ENCODE data around the gene IQSEC1.
A peak's percentile ranks its signal among the peaks of the same experiment; 100 is the strongest.
"Not testable (repeated sequence)": the region's sequence is repeated elsewhere in the genome, so short reads cannot be mapped to it uniquely, and the experiment has no call there.

The IQSEC1 gene

DNA sequence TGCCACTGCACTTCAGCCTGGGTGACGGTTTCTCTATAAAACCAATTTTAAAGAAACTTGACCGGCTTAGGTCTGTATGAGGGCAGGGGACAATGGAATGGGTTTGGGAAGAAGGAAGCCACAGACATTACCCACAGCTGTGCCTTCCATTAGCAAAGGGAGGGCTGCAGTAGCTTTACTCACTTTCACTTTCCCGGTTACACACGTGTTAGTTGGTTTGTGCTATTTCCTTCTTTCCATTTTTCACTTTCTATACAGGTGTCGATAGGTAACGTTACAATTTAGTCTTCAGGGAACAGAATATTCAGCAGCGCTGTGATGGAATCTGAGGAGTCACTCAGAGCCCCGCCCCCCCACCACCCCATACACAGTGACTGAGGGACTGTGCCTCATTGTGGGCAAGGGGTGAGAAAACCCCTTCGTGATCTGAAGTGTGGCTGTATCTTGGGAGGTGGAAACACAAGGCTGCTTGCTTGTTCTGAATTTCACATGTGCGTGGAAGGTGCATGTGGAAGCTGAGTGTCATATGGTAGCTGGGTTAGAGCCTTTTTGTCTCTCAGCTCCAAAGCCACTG is 187.0 kb downstream of the IQSEC1 start:
- peak; percentile 16 for DNase-seq

DNA sequence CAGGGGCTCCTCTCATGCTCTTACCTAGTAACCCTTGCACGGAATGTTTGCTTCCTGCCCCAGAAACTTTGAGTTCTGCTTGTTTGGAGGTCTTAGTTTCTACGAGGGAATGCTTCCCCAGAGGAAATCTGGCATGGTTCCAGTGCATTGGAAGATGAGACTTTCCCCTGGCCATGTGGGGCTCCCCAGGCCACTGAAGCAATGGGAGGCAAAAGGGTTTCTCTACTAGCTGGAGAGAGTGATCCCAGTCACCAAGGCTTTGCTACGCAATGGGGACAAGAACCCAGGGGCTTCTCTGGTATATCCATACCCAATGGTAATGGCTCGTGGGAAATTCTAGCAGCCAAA is 187.7 kb downstream of the IQSEC1 start:
- DNase-seq, result no peak

DNA sequence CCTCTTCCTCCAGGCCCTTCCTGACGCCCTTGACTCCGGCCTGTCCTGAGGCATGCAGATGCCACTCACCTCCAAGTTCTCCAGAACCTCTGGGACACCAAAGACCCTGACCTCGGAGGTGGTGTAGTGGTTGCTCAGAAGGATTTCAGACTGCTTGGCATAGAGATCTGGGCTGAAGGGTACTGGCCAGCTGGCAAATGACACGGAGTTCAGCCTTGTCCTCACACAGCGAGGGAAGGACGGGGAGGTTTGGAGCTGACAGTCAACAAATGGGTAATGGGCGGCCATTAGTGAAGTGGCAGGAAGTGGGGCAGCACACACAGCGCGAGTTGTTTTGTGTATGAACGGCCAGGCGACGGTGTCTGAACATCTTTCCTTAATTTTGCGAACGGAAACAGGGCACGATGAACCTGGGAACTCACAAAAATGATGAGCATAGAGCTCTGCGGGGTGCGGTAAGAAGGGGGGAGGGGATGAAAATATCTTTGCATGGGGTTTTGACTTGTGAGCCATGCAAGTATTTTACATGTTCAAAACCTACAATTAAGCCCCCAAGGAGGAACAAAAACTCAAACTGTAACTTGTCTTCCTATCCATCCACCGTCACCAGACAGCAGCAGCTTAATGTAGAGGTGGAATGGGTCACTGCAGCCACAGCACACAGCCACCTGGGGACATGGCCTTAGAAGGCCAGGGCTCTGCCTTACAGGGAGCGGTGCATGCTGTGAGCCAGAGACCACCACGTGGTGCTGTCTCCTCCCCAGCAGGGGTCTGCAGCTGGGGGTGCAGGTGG is 188.2 kb downstream of the IQSEC1 start:
- DNase-seq, result no peak

DNA sequence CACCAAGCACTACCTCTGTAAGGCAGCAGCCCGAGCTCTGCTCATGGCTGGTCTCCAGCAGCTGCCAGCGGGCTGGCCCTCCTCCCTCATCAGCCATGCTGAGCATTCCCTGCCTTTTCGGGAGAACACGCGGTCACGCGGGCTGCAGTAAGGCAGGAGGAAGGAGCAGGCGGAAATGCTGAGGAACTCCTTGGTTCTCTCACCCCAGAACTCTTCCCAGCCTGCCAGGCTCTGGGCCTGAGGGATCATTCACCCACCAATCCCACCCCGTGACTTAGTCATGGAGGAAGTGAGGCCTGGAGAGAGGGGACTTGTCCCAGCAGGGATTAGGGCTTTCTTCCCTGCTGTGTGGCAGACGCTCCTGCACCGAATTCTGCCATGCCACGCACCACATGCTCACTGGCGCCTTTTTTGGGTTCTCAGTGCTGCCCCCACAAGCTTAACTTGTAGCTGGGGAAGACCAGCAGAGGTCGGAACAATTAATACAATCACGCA is 189.0 kb downstream of the IQSEC1 start:
- DNase-seq, result no peak

DNA sequence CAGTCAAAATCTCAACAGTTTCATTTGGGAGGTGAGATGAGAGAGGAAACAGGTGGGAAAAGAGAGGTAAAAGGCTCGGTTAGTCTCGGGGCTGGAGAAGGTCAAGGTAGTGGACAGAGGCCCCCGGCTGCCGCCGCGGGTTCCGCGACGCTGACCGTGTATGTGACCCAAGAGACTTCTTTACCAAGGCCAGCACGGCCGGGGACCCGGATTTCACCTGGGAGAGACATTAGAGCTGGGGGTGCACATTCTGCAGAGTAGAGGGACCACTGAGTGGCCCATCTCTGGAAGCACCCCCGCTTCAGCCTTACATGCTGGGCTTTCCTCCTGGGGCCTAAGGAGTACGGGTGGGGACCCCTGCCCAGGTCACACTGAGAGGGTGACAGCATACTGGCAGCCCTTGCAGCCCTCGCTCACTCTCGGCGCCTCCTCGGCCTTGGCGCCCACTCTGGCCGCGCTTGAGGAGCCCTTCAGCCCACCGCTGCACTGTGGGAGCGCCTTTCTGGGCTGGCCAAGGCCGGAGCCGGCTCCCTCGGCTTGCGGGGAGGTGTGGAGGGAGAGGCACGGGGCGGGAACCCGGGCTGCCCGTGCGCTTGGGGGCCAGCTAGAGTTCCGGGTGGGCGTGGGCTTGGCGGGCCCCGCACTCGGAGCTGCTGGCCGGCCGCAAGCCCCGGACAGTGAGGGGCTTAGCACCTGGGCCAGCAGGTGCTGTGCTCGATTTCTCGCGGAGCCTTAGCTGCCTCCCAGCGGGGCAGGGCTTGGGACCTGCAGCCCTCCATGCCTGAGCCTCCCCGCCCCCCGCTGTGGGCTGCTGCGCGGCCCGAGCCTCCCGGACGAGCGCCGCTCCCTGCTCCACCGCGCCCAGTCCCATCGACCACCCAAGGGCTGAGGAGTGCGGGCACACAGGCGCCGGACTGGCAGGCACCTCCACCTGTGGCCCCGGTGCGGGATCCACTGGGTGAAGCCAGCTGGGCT is 190.6 kb downstream of the IQSEC1 start:
- DNase-seq, result no peak

DNA sequence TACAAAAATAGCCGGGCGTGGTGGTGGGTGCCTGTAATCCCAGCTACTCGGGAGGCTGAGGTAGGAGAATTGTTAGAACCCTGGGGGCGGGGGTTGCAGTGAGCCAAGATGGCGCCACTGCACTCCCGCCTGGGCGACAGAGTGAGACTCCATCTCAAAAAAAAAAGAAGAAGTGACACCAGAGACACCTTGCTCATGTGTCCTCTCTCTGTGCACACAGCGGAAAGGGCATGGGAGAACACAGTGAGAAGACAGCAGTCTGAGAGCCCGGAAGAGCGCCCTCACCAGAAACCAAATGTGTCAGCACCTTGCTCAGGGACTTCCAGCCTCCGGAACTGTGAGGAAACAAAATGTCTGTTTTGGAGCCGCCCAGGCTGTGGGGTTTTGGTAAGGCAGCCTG is 191.4 kb downstream of the IQSEC1 start:
- not testable (repeated sequence) for DNase-seq

DNA sequence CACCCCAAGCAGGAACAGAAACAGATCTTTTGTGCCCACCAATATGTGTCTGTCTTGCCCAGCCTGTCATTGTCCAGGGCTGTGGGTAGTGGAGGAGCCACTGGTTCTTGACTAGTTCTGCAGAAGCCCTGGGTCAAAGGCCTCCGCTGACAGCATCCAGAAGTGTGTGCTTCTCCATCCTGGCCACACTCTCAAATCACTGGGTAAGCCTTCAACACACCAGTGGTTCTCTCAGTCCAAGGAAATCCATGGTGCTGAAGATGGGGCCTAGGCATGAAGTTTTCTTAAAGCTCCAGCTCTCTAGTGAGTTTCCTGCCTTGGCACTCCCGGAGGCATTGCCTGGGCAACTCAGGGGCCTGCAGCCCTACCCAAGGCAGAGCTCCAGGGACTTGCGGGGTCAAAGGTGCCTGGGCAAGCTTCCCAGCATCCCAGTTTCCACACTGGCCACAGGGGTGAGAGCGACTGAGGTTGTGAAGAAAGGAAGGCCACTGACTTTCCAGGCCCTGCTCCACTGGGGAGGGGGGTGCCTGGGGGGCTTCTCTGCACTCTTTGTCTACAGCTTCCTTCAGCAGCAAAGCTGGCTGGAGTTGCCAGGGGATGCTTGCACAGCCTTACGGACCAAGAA is 193.9 kb downstream of the IQSEC1 start:
- DNase-seq, result no peak

DNA sequence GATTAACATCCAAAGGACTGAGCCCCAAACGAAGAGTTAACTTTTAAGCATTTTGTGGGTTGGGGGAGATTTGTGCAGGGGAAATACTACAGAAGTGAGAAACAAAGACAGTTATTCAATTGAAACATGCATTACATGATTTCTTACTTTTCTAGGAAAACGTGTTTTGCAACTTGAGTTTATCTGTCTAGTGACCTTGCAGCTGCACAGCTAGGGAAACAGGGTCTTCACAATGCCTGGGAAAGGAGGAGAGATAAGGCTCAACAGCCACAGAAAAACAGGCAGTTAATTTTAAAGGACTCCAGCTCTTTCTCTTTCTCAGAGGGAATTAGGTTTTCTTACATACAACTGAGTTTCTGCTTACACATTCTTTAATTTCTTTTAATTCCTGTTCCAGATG is 194.5 kb downstream of the IQSEC1 start:
- DNase-seq, result not testable (repeated sequence)

DNA sequence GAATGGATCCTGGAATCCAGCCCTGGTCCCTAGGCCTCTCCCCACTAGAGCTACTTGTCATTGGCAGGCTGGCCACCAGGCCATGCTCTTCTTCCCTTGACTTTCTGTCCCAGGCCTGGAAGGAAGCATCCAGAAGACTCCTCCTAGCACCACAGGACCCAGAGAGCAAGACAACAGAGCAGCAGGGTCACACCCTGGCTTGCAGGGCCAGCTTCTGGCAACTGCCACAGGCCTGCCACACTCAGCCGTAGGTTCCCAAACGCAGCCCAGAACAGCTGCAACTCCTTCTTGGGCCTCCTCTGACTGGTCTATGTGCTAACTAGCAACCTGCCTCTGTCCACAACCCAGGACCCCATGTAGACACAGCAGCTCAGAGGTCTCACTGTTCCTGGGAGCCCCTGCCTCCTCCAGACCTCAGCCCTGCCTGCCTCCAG is 195.1 kb downstream of the IQSEC1 start:
- no peak for DNase-seq

DNA sequence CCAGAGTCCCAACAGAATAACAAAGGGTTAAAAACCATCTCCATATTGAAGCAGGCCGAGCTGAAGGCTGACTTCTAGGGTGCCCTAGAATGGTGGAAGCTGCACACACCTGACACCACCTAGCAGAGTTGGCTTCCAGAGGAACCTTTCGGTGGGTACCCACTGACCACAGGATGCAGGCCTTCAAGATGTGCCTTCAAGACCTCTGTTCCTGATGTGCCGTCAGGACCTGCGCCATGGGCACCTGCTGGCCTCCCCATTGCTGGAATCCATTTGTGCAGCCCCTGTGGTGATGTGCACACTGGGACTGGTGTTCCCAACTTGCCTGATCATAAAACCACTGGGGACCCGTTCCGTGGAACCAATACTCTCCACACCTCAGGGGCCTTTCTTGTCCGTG is 196.2 kb downstream of the IQSEC1 start:
- DNase-seq, result no peak

DNA sequence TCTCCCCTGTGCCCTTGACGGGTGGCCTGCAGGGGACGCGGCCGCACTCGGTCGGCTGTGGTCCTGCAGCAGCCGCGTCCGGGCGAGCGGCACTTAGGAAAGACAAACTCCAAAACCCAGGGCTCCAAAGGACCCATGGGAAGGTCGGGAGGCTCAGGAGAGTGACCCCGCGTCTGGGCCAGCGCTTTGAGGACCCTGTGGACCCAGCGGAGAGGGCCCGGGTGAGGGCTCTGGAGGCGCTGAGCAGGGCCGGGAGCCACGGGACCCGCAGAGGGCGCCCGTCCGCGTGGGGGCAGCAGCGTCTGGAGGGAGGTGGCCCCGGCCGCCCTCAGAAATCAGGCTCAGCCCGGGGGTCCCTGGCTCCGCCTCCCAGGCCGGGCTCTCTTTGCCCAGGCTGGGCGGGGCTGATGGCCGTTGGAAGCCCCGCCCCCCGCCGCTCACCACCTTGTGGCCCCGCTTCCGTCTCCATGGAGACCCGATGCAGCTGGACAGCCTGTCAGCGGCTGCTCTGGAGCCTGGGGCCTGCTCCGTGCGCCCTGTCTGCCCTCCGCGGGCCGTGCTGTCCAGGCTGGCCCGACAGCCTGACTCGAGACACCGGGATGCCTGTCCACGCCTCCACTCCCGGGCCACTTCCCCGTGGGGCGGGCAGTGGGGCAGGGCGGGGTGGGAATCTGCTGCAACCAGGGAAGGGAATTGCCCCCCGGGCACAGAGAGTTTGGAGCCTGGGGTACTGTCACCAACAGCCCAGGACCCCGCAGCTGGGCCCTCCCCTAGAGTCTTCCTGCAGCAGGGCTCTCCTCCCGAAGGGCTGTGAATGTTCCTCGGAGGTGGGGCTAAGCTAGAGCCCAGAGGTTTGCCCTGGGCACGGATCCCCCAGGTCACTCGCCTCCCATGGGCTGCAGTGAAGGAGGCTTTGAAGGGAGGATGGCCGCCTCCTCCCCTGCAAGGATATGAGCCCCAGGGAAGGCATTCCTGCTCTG is 197.1 kb downstream of the IQSEC1 start:
- no peak for DNase-seq

DNA sequence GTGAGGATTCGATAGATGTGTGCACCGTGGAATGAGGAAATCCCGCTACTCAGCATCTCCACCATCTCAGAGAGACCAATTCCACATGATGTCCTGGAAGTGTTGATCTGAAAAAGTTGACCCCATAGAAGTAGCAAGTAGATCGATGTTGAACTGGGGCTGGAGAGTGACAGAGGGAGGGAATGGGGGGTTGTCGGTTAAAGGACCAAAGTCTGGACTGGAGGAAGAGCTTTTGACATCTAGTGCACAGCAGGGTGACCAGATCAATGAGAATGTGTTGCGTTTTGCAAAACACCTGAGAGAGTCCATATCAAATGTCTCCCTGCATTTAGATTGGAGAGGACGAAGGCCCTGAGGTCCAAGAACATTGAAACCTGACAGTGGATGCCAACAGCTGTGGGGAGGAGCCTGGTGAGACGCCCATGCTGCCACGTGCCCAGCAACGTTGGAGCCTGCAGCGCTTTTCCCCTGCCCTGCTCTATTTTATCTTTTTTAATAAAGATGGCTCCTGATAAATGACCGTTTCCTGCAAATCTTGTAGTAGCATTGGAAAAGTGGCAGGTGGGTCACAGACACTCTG is 201.7 kb downstream of the IQSEC1 start:
- no peak for DNase-seq

DNA sequence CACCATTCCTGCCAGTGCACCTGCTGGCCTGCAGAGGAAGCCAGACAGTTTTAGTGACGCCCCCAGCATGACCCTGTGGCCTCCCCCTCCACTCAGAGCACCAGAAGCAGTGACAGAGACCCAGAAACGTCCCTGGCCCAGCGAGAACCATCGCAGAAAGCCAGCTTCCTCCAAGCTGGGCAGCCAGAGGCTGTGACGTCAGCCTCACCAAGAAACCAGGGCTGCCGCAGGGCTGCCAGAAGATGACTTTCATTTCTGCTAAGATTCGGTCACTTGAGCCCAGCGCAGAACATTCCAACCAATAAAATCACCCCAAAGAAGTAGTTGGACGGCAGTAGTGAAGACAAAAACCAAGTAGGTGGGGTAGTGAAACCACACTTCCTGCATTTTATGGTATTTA is 202.3 kb downstream of the IQSEC1 start:
- peak; percentile 57 for DNase-seq

DNA sequence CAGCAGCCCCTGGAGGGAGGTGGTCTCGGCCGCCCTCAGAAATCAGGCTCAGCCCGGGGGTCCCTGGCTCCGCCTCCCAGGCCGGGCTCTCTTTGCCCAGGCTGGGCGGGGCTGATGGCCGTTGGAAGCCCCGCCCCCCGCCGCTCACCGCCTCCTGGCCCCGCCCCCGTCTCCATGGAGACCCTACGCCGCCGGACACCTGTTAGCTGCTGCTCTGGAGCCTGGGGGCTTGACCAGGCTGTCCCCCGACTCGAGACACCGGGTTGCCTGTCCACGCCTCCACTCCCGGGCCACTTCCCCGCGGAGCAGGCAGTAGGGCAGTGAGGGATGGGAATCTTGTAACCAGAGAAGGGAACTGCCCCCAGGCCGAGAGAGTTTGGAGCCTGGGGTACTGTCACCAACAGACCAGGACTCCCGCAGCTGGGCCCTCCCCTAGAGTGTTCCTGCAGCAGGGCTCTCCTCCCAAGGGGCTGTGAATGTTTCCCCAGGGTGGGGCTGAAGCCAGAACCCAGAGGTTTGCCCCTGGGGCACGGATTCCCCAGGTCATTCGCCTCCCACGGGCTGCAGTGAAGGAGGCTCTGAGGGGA is 204.1 kb downstream of the IQSEC1 start:
- peak; percentile 17 for DNase-seq

DNA sequence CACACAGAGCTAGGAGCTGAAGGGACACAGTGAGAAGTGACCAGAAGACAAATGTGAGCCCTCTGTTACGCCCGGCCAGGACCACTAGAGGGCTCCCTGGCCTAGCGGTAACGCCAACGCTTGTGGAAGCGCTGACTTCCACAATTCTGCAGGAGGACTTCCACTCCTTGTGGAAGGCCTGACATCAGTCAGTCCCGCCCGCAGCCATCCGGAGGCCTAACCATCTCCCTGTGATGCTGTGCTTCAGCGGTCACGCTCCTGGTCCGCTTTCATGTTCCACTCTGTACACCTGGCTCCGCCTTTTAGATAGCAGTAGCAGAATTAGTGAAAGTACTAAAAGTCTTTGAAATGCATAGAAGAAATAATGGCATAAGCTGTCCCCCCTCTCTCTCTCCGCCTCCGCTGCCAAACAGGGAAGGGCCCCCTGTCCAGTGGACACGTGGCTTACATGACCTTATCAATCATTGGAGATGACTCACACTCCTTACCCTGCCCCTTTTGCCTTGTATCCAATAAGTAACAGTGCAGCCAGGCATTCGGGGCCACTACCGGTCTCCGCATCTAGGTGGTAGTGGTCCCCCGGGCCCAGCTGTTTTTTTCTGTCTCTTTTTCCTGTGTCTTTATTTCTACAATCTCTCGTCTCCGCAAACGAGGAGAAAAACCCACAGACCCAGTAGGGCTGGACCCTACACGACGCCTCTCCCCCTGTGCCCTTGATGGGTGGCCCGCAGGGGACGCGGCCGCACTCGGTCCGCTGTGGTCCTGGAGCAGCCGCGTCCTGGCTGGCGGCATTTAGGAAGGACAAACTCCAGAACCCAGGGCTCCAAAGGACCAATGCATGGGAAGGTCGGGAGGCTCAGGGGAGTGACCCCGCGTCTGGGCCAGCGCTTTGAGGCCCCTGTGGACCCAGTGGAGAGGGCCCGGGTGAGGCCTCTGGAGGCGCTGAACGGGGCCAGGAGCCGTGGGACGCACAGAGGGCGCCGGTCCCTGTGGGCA is 204.9 kb downstream of the IQSEC1 start:
- DNase-seq, result peak; percentile 67

DNA sequence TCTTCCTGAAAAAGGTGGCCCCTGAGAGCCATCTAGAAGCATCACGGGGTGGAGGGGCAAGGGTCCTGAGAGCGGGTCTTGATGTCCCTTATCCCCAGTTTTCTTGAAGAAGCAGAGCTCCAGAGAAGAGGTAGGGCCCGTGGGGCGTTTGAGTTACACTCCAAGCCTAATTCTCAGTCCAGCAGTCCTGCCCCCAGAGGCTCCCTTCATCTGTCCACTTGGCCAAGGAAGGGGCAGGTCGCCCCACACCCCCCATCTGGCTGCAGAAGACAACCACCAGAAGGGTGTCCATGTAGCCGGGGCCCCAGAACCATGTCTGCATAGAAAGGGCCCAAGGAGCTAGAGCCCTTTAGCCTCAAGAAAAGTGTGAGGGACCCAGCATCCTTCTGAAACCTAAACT is 206.4 kb downstream of the IQSEC1 start:
- DNase-seq, result no peak

DNA sequence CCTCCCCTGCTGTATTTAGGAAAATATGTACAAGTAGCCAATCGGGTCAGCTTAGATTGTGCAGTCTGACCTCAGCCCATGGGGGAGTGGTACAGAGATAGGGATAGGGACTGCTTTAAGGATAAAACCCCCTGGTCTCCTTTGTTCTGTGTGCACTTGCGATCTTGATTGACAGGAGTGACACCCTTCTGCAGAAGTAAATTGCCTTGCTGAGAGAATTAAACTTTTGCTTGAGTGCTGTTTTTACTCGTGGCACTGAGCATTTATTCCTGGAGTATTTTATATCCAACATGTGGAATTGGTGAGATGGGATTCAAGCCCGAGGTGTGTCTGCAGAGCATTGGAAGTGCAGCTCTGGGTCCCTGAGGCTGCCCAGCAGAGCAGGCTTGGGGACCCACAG is 208.0 kb downstream of the IQSEC1 start:
- DNase-seq, result no peak

DNA sequence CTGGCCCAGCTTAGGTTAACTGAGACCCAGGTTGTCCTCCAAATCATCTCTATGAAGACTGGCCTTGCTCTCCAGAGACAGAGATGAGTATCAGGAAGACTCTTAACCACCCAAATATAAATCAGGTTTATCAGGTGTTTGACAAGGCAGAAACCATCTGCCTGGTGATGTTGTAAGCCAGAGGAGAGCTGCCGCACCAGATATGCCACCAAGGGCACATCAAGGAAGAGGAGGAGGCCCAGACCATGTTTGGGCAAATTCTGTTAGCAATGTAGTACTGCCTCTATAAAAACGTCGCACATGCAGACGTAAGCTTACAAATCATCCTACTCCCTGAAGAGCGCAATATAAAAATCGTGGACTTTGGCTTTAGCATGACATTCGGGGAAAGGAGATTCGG is 210.8 kb downstream of the IQSEC1 start:
- DNase-seq, result no peak

DNA sequence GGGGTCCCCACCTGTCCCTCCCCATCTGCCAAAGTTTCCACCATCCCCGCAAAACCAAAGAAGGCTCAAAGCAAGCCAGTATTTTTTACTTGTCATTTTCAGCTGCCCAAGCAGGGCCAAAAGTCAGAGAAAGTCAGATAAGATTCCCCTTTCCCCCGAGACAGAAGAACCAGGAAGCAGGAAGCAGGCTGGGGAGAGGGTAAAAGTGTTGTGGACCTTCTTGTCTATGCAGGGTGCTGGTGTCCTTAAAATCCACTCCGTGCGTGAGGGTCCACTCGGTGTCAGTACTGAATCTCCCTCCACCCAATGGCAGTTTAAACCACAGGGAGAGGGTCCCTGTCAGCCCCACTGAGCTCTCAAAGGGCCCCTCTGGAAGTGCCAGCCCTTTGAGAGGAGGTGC is 211.6 kb downstream of the IQSEC1 start:
- DNase-seq, result no peak

DNA sequence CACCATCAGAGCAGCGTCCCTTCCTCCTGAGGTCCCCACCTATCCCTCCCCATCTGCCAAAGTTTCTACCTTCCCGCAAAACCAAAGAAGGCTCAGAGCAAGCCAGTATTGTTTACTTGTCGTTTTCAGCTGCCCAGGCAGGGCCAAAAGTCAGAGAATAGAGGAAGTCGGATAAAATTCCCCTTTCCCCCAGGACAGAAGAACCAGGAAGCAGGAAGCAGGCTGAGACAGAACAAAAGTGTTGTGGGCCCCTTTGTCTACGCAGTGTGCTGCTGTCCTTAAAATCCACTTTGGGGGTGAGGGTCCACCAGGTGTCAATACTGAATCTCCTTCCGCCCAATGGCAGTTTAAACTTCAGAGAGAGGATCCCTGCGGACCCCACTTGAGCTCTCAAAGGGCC is 213.4 kb downstream of the IQSEC1 start:
- no peak for DNase-seq

Measured in CD4-positive, alpha-beta T cell treated with Interleukin-10 for 1 hour (primary cell).